ENCODE results near the gene SPIRE2. TPM values are rescaled to one million over a fixed set of nuclear protein-coding genes. Genes with fewer than 3 reads are reported as not detected.
"Not testable (repeated sequence)": the region's sequence is repeated elsewhere in the genome, so short reads cannot be mapped to it uniquely, and the experiment has no call there.

Gene SPIRE2
- polyA plus RNA-seq, 1 donor (not counting 4 experiments of a cell fraction or from before 2014, with no cell fraction given), result 1.1 TPM

- Histone ChIP-seq H2AFZ (ENCODE audit: control insufficient read depth, low read length) (no peak overlapping the region), H3K4me1 (ENCODE audit: control insufficient read depth, extremely low read depth, insufficient read depth, low read length) (peaks cover 19% of the 10 kb centered on the region), H3K27ac (ENCODE audit: control insufficient read depth, insufficient read depth, low read length) (no peak overlapping the region), H4K20me1 (ENCODE audit: control insufficient read depth, extremely low read depth, insufficient read depth, low read length) (peaks cover 4% of the 10 kb centered on the region), H3K79me2 (ENCODE audit: control insufficient read depth, insufficient read depth, low read length) (no peaks in the 10 kb centered on the region), H3K27me3 (ENCODE audit: control insufficient read depth, extremely low read depth, insufficient read depth, low read length) (no peaks in the 10 kb centered on the region), H3K4me2 (ENCODE audit: control insufficient read depth, extremely low read depth, insufficient read depth, low read depth, low read length) (no peak overlapping the region), H3K4me3 (ENCODE audit: control insufficient read depth in 2 of 3, extremely low read depth in 1 of 3, insufficient read depth in 2 of 3, low read depth in 1 of 3, low read length in 3 of 3) (no peak overlapping the region), H3K9me3 (ENCODE audit: control insufficient read depth, low read depth, low read length) (no peaks in the 10 kb centered on the region), H3K36me3 (ENCODE audit: control insufficient read depth in 2 of 2, extremely low read depth in 1 of 2, insufficient read depth in 2 of 2, low read length in 2 of 2) (peaks cover 21 to 28% of the 10 kb centered on the region in 2 experiments), H3K9ac (ENCODE audit: control insufficient read depth, extremely low read depth, insufficient read depth, low read length) (no peak overlapping the region), H3K9me1 (ENCODE audit: control insufficient read depth, extremely low read depth, insufficient read depth, low read length) (no peaks in the 10 kb centered on the region)
- FAIRE-seq (no peak), DNase-seq (ENCODE audit: low read depth, low spot score) (no peak)
- TF ChIP-seq CTCF (optimal IDR thresholded peaks at IDR 0.05 in 1 of 3, IDR thresholded peaks at IDR 0.05 in 1 of 3, conservative IDR thresholded peaks at IDR 0.05 in 1 of 3; ENCODE audit: extremely low read depth in 1 of 3, insufficient read depth in 2 of 3, low read length in 3 of 3), result no peak
- no peak for TF ChIP-seq EZH2 (IDR thresholded peaks at IDR 0.05; ENCODE audit: low read length)
- dilution Hi-C loops (cut with MboI; ENCODE audit: extremely low pct_ligation_motif_present, low sequenced_read_pairs), result no loop called here
Observed at GRCh38 chr16:89913408-89914387, 85.4 kb downstream of the SPIRE2 start.

- H3K9ac ChIP-seq (ENCODE audit: control insufficient read depth, extremely low read depth, insufficient read depth, low read length); H3K4me3 ChIP-seq (ENCODE audit: control insufficient read depth in 2 of 3, extremely low read depth in 1 of 3, insufficient read depth in 2 of 3, low read depth in 1 of 3, low read length in 3 of 3); H3K27ac ChIP-seq (ENCODE audit: control insufficient read depth, insufficient read depth, low read length); FAIRE-seq; H4K20me1 ChIP-seq (ENCODE audit: control insufficient read depth, extremely low read depth, insufficient read depth, low read length); H3K4me2 ChIP-seq (ENCODE audit: control insufficient read depth, extremely low read depth, insufficient read depth, low read depth, low read length); H3K9me3 ChIP-seq (ENCODE audit: control insufficient read depth, low read depth, low read length); dilution Hi-C loops (cut with MboI; ENCODE audit: extremely low pct_ligation_motif_present, low sequenced_read_pairs); H3K9me1 ChIP-seq (ENCODE audit: control insufficient read depth, extremely low read depth, insufficient read depth, low read length); DNase-seq (ENCODE audit: low read depth, low spot score); H3K27me3 ChIP-seq (ENCODE audit: control insufficient read depth, extremely low read depth, insufficient read depth, low read length); H3K79me2 ChIP-seq (ENCODE audit: control insufficient read depth, insufficient read depth, low read length); H2AFZ ChIP-seq (ENCODE audit: control insufficient read depth, low read length): not testable (repeated sequence)
- H3K36me3 ChIP-seq (ENCODE audit: control insufficient read depth in 2 of 2, extremely low read depth in 1 of 2, insufficient read depth in 2 of 2, low read length in 2 of 2), result peaks cover 20 to 21% of the 10 kb centered on the region in 2 experiments
- H3K4me1 ChIP-seq (ENCODE audit: control insufficient read depth, extremely low read depth, insufficient read depth, low read length), result peaks cover 20% of the 10 kb centered on the region
Observed at GRCh38 chr16:89914642-89915285, 86.5 kb downstream of the SPIRE2 start.
